Neural cell (in vitro differentiated cells): ENCODE measurements around the gene DGKZ.

Source experiments
- EP300 ChIP-seq: fragments of 450-650 bp; conservative IDR thresholded peaks from 2 replicates; pipeline ENCODE4 v1.6.1; 2014; ENCODE audit warnings: antibody characterized with exemption, mild to moderate bottlenecking, moderate library complexity; ENCODE audit not compliant: poor library complexity, severe bottlenecking
- POLR2AphosphoS5 ChIP-seq: IDR thresholded peaks from 2 replicates; pipeline ENCODE4 v1.6.1; 2012
- RAD21 ChIP-seq: fragments of 450-650 bp; conservative IDR thresholded peaks from 2 replicates; pipeline ENCODE4 v1.6.1; 2014; ENCODE audit warnings: antibody characterized with exemption, mild to moderate bottlenecking, moderate library complexity
- SMC3 ChIP-seq: fragments of 450-650 bp; conservative IDR thresholded peaks from 2 replicates; pipeline ENCODE4 v1.6.1; 2014; ENCODE audit warnings: antibody characterized with exemption, mild to moderate bottlenecking, moderate library complexity; ENCODE audit not compliant: poor library complexity
- TAF1 ChIP-seq: IDR thresholded peaks from 2 replicates; pipeline ENCODE4 v1.6.1; 2012; ENCODE audit warnings: low read depth
- TF ChIP-seq, protein P1 (sequence below): fragments of 450-650 bp; IDR thresholded peaks from 2 replicates; pipeline ENCODE4 v1.5.1; 2014; ENCODE audit warnings: antibody characterized with exemption, mild to moderate bottlenecking, moderate library complexity; ENCODE audit not compliant: poor library complexity, severe bottlenecking
- TF ChIP-seq, protein P2 (sequence below): IDR thresholded peaks from 2 replicates; pipeline ENCODE4 v1.6.1; 2012; ENCODE audit warnings: borderline replicate concordance

DNA sequence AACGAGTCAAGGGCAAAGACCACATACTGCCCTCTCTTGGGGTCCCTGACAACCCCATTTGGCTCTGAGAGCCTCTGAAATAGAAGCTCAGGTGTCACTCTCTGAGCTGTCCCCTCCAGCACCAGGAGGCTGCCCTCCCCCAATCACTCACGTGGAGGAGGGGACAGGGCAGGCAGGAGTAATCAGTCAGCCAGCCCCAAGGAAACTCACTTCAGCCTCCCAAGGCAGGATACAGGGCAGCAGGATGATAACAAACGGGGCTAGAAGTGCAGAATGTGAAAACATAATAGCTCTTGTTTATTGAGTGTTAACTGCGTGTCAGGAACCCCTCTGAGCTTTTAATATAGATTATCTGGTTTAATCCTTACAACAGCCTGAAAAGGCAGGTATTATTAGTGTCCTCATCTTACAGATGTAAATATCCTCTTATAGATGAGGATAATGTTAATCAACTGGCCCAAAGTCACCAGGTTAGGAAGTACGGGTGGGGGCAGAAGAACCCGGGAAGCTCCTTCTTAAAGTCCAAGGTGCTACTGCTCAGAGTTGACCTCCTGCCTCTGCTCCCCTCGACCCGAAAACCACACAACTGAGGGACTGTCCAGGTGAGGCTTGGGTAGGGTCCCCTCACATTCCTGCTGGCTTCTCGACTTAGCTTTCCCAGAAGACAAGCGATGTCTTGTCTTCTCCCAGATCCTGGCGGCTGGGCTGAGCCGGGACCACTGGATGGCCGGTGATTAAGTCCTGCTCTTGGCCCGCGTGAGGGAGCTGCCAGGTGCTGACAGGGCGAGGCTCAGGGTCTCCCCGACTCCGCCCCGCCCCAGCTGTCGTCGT lies 41.6 kb downstream of the DGKZ start:
- TF ChIP-seq, protein P1, sequence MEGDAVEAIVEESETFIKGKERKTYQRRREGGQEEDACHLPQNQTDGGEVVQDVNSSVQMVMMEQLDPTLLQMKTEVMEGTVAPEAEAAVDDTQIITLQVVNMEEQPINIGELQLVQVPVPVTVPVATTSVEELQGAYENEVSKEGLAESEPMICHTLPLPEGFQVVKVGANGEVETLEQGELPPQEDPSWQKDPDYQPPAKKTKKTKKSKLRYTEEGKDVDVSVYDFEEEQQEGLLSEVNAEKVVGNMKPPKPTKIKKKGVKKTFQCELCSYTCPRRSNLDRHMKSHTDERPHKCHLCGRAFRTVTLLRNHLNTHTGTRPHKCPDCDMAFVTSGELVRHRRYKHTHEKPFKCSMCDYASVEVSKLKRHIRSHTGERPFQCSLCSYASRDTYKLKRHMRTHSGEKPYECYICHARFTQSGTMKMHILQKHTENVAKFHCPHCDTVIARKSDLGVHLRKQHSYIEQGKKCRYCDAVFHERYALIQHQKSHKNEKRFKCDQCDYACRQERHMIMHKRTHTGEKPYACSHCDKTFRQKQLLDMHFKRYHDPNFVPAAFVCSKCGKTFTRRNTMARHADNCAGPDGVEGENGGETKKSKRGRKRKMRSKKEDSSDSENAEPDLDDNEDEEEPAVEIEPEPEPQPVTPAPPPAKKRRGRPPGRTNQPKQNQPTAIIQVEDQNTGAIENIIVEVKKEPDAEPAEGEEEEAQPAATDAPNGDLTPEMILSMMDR = no peak
- TF ChIP-seq RAD21 (no peak), POLR2AphosphoS5 (no peak), EP300 (no peak), SMC3 (no peak), TAF1 (no peak)
- TF ChIP-seq, protein P2, sequence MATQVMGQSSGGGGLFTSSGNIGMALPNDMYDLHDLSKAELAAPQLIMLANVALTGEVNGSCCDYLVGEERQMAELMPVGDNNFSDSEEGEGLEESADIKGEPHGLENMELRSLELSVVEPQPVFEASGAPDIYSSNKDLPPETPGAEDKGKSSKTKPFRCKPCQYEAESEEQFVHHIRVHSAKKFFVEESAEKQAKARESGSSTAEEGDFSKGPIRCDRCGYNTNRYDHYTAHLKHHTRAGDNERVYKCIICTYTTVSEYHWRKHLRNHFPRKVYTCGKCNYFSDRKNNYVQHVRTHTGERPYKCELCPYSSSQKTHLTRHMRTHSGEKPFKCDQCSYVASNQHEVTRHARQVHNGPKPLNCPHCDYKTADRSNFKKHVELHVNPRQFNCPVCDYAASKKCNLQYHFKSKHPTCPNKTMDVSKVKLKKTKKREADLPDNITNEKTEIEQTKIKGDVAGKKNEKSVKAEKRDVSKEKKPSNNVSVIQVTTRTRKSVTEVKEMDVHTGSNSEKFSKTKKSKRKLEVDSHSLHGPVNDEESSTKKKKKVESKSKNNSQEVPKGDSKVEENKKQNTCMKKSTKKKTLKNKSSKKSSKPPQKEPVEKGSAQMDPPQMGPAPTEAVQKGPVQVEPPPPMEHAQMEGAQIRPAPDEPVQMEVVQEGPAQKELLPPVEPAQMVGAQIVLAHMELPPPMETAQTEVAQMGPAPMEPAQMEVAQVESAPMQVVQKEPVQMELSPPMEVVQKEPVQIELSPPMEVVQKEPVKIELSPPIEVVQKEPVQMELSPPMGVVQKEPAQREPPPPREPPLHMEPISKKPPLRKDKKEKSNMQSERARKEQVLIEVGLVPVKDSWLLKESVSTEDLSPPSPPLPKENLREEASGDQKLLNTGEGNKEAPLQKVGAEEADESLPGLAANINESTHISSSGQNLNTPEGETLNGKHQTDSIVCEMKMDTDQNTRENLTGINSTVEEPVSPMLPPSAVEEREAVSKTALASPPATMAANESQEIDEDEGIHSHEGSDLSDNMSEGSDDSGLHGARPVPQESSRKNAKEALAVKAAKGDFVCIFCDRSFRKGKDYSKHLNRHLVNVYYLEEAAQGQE = no peak
